Gastrocnemius medialis (tissue), 4 donors: ENCODE data around the gene TMEM51.

Experiments
- POLR2A ChIP-seq, 2 donors: fragments of 450-650 bp; IDR thresholded peaks; one replicate each; pipeline ENCODE4 v1.6.1; 2017; ENCODE audit warnings: antibody characterized with exemption in 2 of 2, mild to moderate bottlenecking in 2 of 2, moderate library complexity in 2 of 2
- TF ChIP-seq, protein P1 (sequence below), 5 experiments: fragments of 450-650 bp in 3 of 5; fragments of 200-600 bp in 2 of 5; sonication (generic) in 2 of 5; IDR thresholded peaks in 4 of 5; conservative IDR thresholded peaks in 1 of 5; 1 replicate in 4 of 5; 2 replicates in 1 of 5; pipeline ENCODE4 v1.5.1; 2016 to 2019; ENCODE audit warnings: antibody characterized with exemption in 5 of 5, mild to moderate bottlenecking in 3 of 5, moderate library complexity in 3 of 5

GRCh38 chr1:15212954-15213291, 59.4 kb downstream of the TMEM51 start:
- TF ChIP-seq, protein P1, sequence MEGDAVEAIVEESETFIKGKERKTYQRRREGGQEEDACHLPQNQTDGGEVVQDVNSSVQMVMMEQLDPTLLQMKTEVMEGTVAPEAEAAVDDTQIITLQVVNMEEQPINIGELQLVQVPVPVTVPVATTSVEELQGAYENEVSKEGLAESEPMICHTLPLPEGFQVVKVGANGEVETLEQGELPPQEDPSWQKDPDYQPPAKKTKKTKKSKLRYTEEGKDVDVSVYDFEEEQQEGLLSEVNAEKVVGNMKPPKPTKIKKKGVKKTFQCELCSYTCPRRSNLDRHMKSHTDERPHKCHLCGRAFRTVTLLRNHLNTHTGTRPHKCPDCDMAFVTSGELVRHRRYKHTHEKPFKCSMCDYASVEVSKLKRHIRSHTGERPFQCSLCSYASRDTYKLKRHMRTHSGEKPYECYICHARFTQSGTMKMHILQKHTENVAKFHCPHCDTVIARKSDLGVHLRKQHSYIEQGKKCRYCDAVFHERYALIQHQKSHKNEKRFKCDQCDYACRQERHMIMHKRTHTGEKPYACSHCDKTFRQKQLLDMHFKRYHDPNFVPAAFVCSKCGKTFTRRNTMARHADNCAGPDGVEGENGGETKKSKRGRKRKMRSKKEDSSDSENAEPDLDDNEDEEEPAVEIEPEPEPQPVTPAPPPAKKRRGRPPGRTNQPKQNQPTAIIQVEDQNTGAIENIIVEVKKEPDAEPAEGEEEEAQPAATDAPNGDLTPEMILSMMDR (IDR thresholded peaks at IDR 0.05 in 4 of 5, conservative IDR thresholded peaks at IDR 0.05 in 1 of 5), result no peak
- TF ChIP-seq POLR2A (IDR thresholded peaks at IDR 0.05), result no peak
